Keratinocyte (primary cell): ENCODE results near the gene FBN1.

ENCODE experiments used
- CTCF ChIP-seq, 3 experiments: IDR thresholded peaks in 1 of 3; conservative IDR thresholded peaks in 1 of 3; optimal IDR thresholded peaks in 1 of 3; 2 replicates in 2 of 3; 3 replicates in 1 of 3; pipeline versions ENCODE3 to v1.5.1; 2011; ENCODE audit warnings: low read length in 3 of 3, mild to moderate bottlenecking in 3 of 3, moderate library complexity in 2 of 3, control low read depth in 1 of 3, inconsistent platforms in 1 of 3; ENCODE audit not compliant: insufficient read depth in 2 of 3; ENCODE audit errors: extremely low read depth in 1 of 3
- EZH2 ChIP-seq: IDR thresholded peaks from one replicate; pipeline ENCODE4 v1.6.1; 2012; ENCODE audit warnings: inconsistent platforms, mild to moderate bottlenecking, low read length, moderate library complexity

DNA sequence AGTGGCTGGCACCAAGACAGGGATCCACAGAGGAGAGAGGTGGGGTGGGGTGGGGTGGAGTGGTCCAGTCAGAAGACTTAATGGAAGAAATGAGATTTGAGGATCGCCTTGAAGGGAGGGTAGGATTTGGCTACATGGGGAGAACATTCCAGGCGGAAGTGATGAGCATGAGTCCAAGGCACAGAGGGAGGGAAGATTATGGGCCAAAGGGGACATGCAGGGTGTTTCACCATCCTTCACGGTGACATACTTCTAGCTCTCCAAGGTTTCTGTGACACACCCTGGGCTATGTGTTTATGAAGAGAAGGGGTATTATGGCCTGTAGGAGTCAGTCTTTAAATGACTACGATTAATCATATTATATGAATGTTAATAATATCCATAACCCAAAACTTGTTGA lies 7.7 kb upstream of the FBN1 start:
- TF ChIP-seq EZH2 (no peak), CTCF (optimal IDR thresholded peaks at IDR 0.05 in 1 of 3, IDR thresholded peaks at IDR 0.05 in 1 of 3, conservative IDR thresholded peaks at IDR 0.05 in 1 of 3; ENCODE audit: extremely low read depth in 1 of 3, insufficient read depth in 2 of 3, low read length in 3 of 3) (no peak)
